GM21619 (cell line): ENCODE data around the gene CD226.
"Not testable (repeated sequence)": the region's sequence is repeated elsewhere in the genome, so short reads cannot be mapped to it uniquely, and the experiment has no call there.

ENCODE experiments used
- ATAC-seq: cut with Tn5 transposase; IDR thresholded peaks from one replicate; pipeline ENCODE4 v1.9.1; 2021; ENCODE audit not compliant: unreplicated experiment

The CD226 gene

GRCh38 chr18:69916412-69916811 is 31.3 kb downstream of the CD226 start:
- no peak for ATAC-seq

DNA sequence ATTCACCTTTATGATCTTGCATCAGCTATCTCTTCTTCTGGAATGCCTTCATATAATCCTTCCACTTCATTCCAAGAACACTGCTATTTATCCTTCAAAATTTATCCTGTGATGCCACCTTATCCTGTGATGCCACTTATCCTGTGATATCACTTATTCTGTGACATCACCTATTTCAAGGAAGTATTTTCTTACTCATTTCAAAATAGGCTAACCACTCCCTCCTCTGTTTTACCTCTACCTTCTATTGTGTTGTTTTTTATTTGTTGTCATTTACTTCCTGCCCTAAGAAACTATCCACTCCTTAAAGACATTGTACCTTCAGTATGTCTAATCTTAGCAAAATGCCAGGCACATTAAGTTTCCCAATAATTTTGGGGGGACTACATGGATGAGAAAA is 38.8 kb downstream of the CD226 start:
- ATAC-seq = no peak

GRCh38 chr18:69906765-69907164 is 40.9 kb downstream of the CD226 start:
- ATAC-seq = no peak

GRCh38 chr18:69900941-69901340 is 46.7 kb downstream of the CD226 start:
- ATAC-seq = no peak

DNA sequence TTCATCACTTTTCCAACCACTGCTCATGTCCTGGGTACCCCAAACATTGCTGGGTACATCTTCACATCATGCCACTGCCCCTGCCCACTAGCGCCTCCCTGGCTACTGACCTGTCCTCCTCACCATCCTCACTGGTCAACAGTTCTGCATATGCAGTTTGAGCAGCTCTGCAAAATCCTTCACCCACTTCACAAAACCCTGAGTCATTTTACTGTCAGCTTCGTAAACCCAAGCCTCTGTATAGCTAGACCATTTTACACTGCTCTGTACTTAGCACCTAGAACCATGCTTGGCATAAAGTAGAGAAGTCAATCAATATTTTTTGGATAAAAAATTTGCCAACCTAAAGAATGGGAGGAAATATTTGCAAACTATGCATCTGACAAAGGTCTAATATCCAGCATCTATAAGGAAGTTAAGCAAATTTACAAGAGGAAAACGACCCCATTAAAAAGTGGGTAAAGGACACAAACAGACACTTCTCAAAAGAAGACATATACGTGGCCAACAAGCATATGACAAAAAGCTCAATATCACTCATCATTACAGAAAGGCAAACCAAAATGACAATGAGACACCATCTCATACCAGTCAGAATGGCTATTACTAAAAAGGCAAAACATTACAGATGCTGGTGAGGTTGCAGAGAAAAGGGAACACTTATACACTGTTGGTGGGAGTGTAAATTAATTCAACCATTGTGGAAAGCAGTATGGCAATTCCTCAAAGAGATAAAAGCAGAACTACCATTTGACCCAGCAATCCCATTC is 48.3 kb downstream of the CD226 start:
- not testable (repeated sequence) for ATAC-seq

- peak; percentile 40 for ATAC-seq
Measured at GRCh38 chr18:69898241-69898861, 49.3 kb downstream of the CD226 start.

DNA sequence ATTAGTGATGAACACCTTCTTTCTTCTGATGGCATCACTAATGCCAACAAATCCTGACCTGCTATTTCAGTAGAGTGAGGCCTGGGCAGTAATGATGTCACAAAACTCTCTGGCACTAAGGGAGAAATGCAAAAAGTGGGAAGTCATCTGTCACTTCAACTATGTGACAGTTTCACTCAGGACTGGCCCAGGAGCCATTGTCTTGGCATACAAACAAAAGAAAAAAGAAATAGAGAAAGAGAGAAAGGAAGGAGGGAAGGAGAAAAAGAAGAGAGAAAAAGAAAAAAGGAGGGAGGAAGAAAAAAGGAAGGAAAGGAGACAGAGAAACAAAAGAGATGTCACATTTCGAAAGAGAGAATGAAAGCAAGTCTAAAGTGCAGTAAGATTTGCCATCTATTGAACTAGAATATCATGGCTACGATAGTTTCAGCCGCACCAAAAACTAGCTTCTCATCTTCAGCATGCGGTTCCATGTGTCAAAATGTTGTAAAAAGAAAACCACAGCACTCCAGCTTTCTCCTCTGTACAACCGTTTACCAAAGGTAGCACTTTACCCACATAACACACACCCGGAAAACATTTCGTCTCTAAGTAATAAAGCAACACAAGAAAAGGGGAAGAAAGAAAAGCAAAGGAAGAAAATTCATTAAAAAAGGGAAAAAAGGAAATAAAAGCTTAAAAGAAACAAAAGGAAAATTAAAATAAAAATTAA is 50.1 kb downstream of the CD226 start:
- peak; percentile 50 for ATAC-seq

DNA sequence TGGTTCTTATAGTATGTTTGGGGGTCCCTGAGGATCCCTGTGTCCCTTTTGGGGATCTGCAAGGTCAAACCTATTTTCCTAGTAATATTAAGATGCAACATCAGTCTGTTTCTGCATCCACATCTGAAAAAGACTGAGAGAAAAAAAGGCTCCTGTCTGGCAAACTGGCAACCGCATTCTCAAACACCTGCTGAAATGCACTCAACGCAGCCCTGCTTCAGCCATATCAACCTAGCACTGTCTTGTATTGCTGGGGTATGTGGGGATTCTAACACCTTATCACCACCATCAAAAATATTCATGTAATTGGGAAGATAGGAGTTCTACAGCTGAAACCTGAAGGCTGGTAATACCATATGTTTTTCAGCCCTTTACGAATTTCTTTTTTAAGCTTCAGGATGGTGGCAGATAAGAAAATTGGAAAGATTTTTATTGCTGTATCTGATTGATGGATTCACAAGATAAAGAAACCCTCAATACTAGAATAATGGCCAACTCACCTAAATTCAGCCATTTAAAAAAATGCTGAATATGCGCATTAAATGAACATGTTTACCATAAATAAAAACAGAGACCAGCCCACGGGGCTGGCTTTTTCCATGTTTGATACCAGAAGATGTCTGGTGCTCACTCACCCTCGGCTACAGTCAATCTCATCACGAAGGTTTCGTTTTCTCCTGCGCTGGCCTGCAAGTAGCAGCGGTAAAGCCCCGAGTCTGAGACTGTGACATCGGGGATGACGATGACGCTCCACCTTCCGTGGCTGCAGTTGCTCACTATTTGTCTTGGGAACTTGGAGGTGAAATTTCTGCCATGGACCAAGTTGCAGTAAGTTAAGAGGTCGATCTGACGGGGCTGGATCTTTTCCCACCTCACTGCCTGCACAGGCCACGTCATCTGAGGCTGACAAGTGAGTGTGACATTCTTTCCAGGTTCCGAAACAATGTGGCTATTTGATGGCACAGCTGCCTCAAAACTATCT is 52.3 kb downstream of the CD226 start:
- no peak for ATAC-seq

DNA sequence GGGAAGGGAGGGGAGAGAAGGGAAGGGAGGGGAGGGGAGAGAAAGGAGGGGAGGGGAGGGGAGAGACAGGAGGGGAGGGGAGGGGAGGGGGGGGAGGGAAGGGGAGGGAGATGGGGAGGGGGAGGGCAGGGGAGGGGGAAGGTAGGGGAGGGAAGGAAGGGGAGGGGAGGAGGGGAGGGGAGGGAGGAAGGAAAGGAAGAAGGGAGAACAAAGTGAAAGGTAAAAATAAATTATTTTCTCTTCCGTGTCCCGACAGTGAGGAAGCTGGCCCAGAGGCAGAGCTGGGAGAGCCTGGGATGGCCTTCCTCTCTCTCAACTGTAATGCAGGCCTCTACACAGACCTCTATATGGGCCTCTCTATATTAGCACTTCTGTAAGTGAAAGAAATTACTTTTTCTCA is 53.2 kb downstream of the CD226 start:
- ATAC-seq = no peak

DNA sequence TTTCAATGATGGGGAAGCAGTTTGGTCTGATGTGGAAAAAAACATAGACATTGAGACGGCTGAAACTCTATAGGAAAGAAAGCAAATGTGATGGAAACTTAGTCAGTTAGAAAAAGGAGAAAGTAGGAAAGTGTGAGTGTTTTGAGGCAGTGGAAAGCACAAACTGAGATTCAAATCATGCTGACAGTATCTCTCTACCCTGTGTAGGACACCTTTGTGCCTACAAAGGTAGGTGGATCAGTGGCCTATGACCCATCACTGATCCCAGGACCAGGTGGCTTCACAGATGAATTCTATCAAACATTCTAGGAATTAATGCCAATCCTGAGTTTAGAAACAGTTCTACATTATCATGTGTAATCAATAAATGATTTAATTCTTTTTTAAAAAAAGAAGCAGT is 57.1 kb downstream of the CD226 start:
- ATAC-seq = no peak

- ATAC-seq = no peak
Measured at GRCh38 chr18:69889009-69889408, 58.7 kb downstream of the CD226 start.

- no peak for ATAC-seq
Measured at GRCh38 chr18:69887256-69887655, 60.4 kb downstream of the CD226 start.

- peak; percentile 86 for ATAC-seq
Measured at GRCh38 chr18:69885841-69886531, 61.7 kb downstream of the CD226 start.

DNA sequence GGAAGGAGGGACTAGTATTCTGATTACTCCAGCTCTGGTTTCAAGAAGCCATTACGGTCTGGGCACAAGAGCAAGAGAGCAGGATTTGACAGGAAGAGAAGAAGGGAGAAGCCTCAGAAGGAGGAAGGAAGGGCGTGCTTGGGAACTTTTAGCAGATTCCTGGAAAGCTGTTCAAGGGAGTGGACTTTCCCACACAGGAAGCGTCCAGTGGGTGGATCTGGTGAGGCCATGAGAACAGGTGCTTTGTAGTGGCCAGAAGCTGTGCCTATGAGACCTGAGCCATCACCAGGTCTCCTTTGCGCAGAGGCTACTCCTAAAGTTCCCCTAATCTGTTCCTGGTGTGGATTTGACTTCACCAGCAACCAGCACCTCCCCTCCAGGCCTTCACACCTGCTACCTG is 62.3 kb downstream of the CD226 start:
- ATAC-seq = no peak

DNA sequence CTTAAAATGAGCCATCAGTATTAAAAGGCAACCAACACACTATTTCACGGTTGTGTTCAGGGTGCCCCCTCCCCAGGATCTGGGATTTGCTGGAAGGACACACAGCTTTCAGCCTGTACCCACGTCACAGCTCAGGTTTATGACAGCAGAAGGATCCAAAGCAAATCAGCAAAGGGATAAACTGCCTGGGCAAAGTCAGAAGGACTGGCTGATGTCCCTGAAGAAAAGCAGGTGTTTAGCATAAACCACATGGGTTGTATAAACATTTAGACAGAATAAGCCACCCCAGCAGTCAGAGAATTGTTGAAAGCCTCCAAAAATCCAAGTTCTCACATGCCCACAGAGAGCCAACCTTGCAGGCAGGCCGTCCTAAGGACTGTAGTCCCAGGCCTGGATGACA is 63.9 kb downstream of the CD226 start:
- ATAC-seq = no peak

DNA sequence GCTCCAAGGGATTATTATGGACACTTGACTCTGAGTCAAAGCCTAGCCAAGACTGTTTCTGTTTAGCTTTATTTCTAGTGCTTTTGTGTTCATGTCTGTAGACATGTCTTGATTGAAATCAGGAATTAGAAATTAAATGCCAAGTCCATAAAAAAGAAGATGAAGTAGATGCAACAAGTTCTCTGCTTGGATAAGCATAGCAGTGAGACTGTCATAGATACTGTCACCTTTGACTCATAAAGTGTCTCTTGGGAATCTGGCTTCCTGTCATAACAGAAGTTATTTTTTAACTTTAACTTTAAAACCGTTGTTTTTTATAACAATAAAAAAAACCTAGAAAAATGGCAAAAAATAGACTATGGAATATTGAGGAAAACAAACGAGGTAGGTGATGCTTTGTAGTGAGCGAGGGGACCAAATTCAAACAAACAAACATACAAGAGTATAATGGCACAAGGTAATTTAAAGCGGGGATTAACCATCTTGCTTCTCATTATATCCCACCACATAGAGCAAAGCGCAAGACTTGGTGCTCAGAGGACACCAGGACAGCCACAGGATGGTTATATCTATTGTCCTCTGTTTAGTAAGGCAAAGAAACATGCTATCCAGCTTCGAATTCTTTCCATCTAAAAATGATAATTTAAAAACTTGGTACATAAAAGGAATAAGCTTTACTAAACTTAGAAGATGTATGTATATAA is 64.6 kb downstream of the CD226 start:
- peak; percentile 40 for ATAC-seq

- no peak for ATAC-seq
Measured at GRCh38 chr18:69880083-69880482, 67.6 kb downstream of the CD226 start.

- not testable (repeated sequence) for ATAC-seq
Measured at GRCh38 chr18:69879051-69879450, 68.6 kb downstream of the CD226 start.

GRCh38 chr18:69878213-69878933 is 69.3 kb downstream of the CD226 start:
- no peak for ATAC-seq
